Common myeloid progenitor, CD34-positive (primary cell): ENCODE results near the gene MYO3B.

Experiments
- CTCF ChIA-PET: fragments of 350-600 bp; sonication (Branson Sonifier 250); formaldehyde crosslinking; loops from one replicate; lab custom pipeline; 2021; ENCODE audit warnings: antibody characterized with exemption; lab: Charles Lee
- POLR2A ChIA-PET: fragments of 350-600 bp; sonication (Branson Sonifier 250); formaldehyde crosslinking; loops from one replicate; lab custom pipeline; 2021; ENCODE audit warnings: antibody characterized with exemption; lab: Charles Lee
- DNase-seq, 3 donors: peaks; one replicate each; pipeline versions ENCODE4 v3.0.0 to v3.0.0-alpha.2; 2013
- H3K27ac ChIP-seq, 2 experiments: 1 replicate in 1 of 2; 2 replicates in 1 of 2; pipeline ENCODE4 v1.7.0; 2013; ENCODE audit warnings: inconsistent platforms in 2 of 2, low read length in 2 of 2, mild to moderate bottlenecking in 2 of 2, low read depth in 1 of 2, moderate library complexity in 1 of 2; ENCODE audit not compliant: severe bottlenecking in 2 of 2, insufficient read depth in 1 of 2, poor library complexity in 1 of 2
- H3K27me3 ChIP-seq, 5 experiments: replicated peaks in 2 of 5; 1 replicate in 3 of 5; 2 replicates in 2 of 5; pipeline versions ENCODE4 v1.6.1 to v1.7.0; 2013; ENCODE audit warnings: low read length in 4 of 5, mild to moderate bottlenecking in 2 of 5, moderate library complexity in 2 of 5, inconsistent platforms in 1 of 5; ENCODE audit not compliant: insufficient read depth in 5 of 5, control insufficient read depth in 4 of 5
- H3K36me3 ChIP-seq, 4 experiments: 1 replicate in 2 of 4; 2 replicates in 2 of 4; pipeline versions ENCODE4 v1.6.1 to v1.7.0; 2013; ENCODE audit warnings: low read length in 3 of 4, control low read depth in 1 of 4, mild to moderate bottlenecking in 1 of 4; ENCODE audit not compliant: control insufficient read depth in 4 of 4, insufficient read depth in 4 of 4
- H3K4me1 ChIP-seq, 4 experiments: 1 replicate in 3 of 4; 2 replicates in 1 of 4; pipeline versions ENCODE4 v1.6.1 to v1.7.1; 2013; ENCODE audit warnings: low read length in 3 of 4, mild to moderate bottlenecking in 3 of 4, control low read depth in 1 of 4, inconsistent platforms in 1 of 4, moderate library complexity in 1 of 4; ENCODE audit not compliant: control insufficient read depth in 4 of 4, insufficient read depth in 4 of 4; ENCODE audit errors: control extremely low read depth in 1 of 4
- H3K4me3 ChIP-seq, 7 experiments: 1 replicate in 4 of 7; 2 replicates in 3 of 7; pipeline versions ENCODE4 v1.5.1 to v1.7.0; 2013; ENCODE audit warnings: mild to moderate bottlenecking in 7 of 7, low read length in 6 of 7, moderate library complexity in 6 of 7, inconsistent platforms in 2 of 7, low read depth in 2 of 7, control low read depth in 1 of 7; ENCODE audit not compliant: insufficient read depth in 4 of 7, control insufficient read depth in 1 of 7; ENCODE audit errors: extremely low read depth in 1 of 7
- H3K9me3 ChIP-seq, 5 experiments: 1 replicate in 4 of 5; 2 replicates in 1 of 5; pipeline versions ENCODE4 v1.6.1 to v1.7.1; 2013; ENCODE audit warnings: low read length in 4 of 5, mild to moderate bottlenecking in 2 of 5, inconsistent platforms in 1 of 5, low read depth in 1 of 5, moderate library complexity in 1 of 5; ENCODE audit not compliant: control insufficient read depth in 4 of 5, insufficient read depth in 2 of 5; ENCODE audit errors: control extremely low read depth in 1 of 5
- WGBS: methylation state at CpG from one replicate; pipeline ENCODE4 v1.1.5; 2013; ENCODE audit not compliant: insufficient coverage; 5-methylcytosine and 5-hydroxymethylcytosine counted together

MYO3B gene

DNA sequence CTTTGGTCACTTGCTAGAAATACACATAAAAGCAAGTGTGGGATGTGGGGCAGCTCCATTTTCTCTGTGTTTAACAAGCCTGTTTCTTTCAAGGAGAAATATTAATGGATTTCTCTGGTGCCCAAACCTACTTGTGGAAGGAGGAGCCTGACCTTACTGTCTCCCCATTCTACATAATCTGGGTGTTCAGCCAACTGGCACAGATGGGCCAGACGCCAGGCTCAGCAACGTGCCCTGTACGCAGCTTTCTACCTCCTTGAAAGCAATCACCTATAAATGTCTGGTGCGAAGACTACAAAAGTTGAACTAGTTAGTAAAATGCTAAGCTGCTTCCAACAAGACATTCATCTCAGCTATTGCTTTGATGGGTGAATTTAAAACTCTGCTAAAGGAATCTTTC is 33.2 kb upstream of the MYO3B start:
- DNase-seq = no peak
- ChIA-PET POLR2A (no interaction called here), CTCF (no interaction called here)
- no peaks in the 10 kb centered on the region for H3K27me3 ChIP-seq
- no peaks in the 10 kb centered on the region for H3K36me3 ChIP-seq
- H3K4me3 ChIP-seq = no peak overlapping the region
- H3K9me3 ChIP-seq = no peaks in the 10 kb centered on the region
- H3K27ac ChIP-seq = no peak overlapping the region
- H3K4me1 ChIP-seq = peaks cover 0 to 3% (median 0%) of the 10 kb centered on the region in 4 experiments
- WGBS = 97% methylated on average over 4 of the region's 4 CpGs

DNA sequence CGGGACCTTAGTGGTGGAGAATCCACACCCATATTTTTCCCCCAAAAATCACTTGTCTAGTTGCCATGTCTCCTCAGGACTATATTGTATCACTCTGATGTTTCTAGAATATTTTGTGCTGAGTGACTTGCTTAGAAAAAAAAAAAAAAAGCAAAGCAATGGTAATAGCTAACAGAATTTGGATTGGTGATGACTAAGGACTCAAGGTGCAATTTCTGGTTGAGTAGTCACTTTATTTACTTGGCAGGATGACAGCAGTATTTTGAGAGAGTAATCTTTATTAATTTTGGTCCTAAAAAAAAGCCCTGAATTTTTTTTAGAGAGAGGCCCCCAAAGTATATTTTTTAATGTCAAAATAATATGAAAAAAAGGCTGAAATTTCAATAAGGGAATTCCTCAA is 32.8 kb upstream of the MYO3B start:
- H3K4me1 ChIP-seq = no peaks in the 10 kb centered on the region
- ChIA-PET POLR2A (no interaction called here), CTCF (no interaction called here)
- H3K9me3 ChIP-seq = no peaks in the 10 kb centered on the region
- no peak overlapping the region for H3K27ac ChIP-seq
- no peaks in the 10 kb centered on the region for H3K27me3 ChIP-seq
- H3K36me3 ChIP-seq = no peaks in the 10 kb centered on the region
- no peak for DNase-seq
- H3K4me3 ChIP-seq = no peak overlapping the region
- 80% methylated on average over 1 of the region's 1 CpG for WGBS

DNA sequence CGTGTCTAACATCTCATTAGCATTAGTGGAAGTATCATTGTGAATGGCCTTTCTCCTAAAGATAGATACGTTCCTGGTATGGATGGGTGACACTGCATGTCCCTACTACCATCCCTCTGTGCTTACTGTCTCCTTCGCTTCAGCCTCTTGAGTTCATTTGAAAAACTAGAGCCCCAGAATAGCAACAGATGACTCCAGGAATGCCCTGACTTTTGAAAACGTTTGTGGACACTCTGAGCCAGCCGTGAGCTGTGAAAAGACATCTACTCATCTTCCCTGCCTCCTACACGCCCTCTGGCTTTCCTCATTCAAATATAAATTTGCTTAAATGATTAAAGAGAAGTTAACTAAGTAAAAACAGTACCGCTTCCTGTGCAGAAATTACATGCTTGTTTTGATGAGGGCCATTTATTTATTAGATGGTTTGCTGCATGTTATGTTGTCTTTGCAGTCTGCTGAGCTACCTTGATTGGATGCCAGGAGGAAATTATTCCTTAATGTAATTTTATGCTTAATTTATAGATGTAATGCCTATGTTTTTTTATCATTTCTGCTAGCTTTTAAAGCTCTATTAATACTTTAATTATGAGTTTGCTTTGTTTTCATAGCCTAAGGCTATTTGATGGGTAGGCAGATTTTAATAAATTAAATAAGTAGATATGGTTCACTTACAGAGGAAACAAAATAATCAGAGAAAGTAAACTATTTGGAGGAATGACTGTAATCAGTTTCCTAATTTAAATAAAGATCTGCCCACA is 32.1 kb upstream of the MYO3B start:
- Histone ChIP-seq H3K27me3 (no peaks in the 10 kb centered on the region), H3K4me3 (no peak overlapping the region), H3K36me3 (no peaks in the 10 kb centered on the region), H3K9me3 (no peaks in the 10 kb centered on the region), H3K4me1 (no peaks in the 10 kb centered on the region), H3K27ac (no peak overlapping the region)
- ChIA-PET CTCF (no interaction called here), POLR2A (no interaction called here)
- 93% methylated on average over 3 of the region's 7 CpGs for WGBS
- DNase-seq = no peak

GRCh38 chr2:170146784-170147183 is 31.2 kb upstream of the MYO3B start:
- DNase-seq = no peak
- H3K36me3 ChIP-seq = no peaks in the 10 kb centered on the region
- no peak overlapping the region for H3K4me3 ChIP-seq
- no peak overlapping the region for H3K27ac ChIP-seq
- H3K9me3 ChIP-seq = no peaks in the 10 kb centered on the region
- POLR2A ChIA-PET = no interaction called here
- CTCF ChIA-PET = interaction anchor here (1.0 kb wide), 1 partner anchor 10 kb away, joined by 3 read pairs; no protein-coding TSS in a partner anchor
- WGBS = 86% methylated on average over 2 of the region's 4 CpGs
- H3K27me3 ChIP-seq = no peaks in the 10 kb centered on the region
- H3K4me1 ChIP-seq = no peaks in the 10 kb centered on the region

GRCh38 chr2:170147576-170147975 is 30.4 kb upstream of the MYO3B start:
- CTCF ChIA-PET = interaction anchor here (0.6 to 1.0 kb wide), 2 partner anchors 9 to 11 kb away, joined by 3 read pairs; no protein-coding TSS in a partner anchor

GRCh38 chr2:170148161-170148560 is 29.8 kb upstream of the MYO3B start:
- no peak overlapping the region for H3K4me3 ChIP-seq
- H3K27me3 ChIP-seq = no peaks in the 10 kb centered on the region
- no peak overlapping the region for H3K27ac ChIP-seq
- no peaks in the 10 kb centered on the region for H3K36me3 ChIP-seq
- ChIA-PET CTCF (interaction anchor here (0.6 kb wide), 1 partner anchor 11 kb away, joined by 3 read pairs; no protein-coding TSS in a partner anchor), POLR2A (no interaction called here)
- no peaks in the 10 kb centered on the region for H3K4me1 ChIP-seq
- H3K9me3 ChIP-seq = peaks cover 0 to 2% (median 0%) of the 10 kb centered on the region in 5 experiments
- no peak for DNase-seq

More at GRCh38 chr2:170147576-170147975, 30.4 kb upstream of the MYO3B start:
- POLR2A ChIA-PET = no interaction called here
- no peak overlapping the region for H3K4me3 ChIP-seq
- WGBS = 90% methylated on average over 2 of the region's 3 CpGs
- DNase-seq = no peak
- H3K36me3 ChIP-seq = no peaks in the 10 kb centered on the region
- no peaks in the 10 kb centered on the region for H3K4me1 ChIP-seq
- H3K9me3 ChIP-seq = peaks cover 0 to 2% (median 0%) of the 10 kb centered on the region in 5 experiments
- H3K27me3 ChIP-seq = no peaks in the 10 kb centered on the region
- no peak overlapping the region for H3K27ac ChIP-seq

GRCh38 chr2:170152421-170152820 is 25.5 kb upstream of the MYO3B start:
- Histone ChIP-seq H3K9me3 (peaks cover 0 to 2% (median 0%) of the 10 kb centered on the region in 5 experiments), H3K36me3 (no peaks in the 10 kb centered on the region), H3K4me3 (no peak overlapping the region), H3K27ac (no peak overlapping the region), H3K4me1 (peaks cover 0 to 7% (median 3%) of the 10 kb centered on the region in 4 experiments), H3K27me3 (no peaks in the 10 kb centered on the region)
- no peak for DNase-seq
- POLR2A ChIA-PET = no interaction called here
- WGBS = 100% methylated on average over 1 of the region's 1 CpG
- CTCF ChIA-PET = no interaction called here
